ENCODE data around the gene ZNF140.

Gene ZNF140

DNA sequence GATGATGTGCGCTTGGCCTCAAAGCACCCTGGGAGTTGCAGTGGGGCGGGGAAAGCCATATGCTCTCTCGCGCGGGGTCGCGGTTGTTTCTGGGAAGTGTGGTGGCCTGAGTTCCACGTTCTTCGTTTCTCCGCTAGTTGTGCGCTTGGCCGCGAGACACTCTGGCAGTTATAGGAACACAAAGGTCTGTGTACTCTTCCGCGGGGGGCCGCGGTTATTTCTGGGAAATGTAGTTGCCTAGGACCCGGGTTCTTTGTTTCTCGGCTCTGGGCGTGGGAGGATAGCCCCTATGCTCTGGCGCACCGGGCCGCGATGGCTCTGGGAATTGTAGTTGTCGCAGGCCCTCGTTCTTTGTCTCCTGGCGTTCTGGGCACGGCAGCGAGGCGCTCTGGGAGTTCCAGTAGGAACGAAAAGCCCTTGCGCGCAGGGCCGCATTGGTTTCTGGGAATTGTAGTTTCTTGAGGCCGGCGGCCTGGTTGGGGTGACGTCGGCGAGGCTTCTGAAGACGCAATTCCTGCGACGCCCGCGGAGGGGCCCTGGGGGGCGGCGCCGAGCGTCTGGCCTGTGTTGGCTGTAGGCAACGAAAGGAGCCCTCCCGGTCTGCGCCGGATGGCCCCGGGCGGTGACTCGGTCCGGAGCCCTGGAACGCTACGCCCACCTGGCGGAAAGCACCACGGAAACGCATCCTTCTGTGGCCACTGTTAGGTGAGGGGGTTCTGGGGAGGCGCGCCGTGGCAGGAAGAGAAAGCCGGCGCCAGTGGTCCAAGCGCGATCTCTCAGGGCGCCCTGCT is at the start of gene ZNF140:
Gene ZNF140 (plus strand): TSS at position 556 of the 791 bp plus-strand sequence. CDS start 398 bp downstream, outside the sequence.
- peak; percentile 86 for DNase-seq (ENCODE audit: low read depth)

DNA sequence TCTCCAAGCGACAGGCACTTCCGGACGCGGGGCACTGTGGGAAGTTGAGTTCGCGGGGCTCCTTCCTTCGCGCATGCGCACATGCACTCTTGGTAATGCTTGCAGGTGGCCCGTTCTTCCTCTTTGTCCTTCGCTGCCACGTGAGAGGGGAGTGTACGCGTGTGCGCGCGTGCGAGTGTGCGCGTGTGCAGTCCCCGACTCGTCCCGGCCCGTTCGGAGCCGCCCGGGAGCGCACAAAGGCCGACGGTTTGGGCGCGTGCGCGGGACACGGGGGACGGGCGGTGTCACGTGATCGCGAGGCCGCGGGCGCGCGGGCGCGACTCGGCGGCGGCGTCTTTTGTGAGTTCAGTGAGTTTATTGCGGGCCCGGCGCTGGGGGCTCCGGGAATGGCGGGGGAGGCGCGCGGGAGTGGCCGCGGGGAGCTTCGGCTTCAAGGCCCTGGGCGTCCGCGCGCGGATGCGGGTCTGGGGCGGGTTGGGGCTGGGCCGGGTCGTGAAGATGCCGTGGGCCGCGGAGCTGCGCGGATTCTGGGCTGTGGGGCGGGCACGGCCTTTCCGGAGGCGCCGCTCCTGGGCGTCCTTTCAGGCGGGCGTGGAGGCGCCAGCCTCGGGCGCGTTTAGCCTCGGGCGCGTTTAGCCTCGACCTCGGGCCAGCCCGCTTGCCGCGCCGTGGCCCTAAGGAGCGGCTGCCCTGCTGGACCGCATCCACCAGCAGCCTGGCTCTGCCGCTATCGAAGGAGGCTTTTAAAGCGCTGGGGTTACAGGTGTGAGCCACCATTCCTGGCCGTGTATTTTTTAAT is 43.3 kb upstream of the ZNF140 start, which contains the start of gene ZNF84:
Gene ZNF84 (plus strand): TSS at position 303 of the 799 bp plus-strand sequence. CDS start 3,959 bp downstream, outside the sequence.
- peak; percentile 90 for DNase-seq (ENCODE audit: low read depth)

DNA sequence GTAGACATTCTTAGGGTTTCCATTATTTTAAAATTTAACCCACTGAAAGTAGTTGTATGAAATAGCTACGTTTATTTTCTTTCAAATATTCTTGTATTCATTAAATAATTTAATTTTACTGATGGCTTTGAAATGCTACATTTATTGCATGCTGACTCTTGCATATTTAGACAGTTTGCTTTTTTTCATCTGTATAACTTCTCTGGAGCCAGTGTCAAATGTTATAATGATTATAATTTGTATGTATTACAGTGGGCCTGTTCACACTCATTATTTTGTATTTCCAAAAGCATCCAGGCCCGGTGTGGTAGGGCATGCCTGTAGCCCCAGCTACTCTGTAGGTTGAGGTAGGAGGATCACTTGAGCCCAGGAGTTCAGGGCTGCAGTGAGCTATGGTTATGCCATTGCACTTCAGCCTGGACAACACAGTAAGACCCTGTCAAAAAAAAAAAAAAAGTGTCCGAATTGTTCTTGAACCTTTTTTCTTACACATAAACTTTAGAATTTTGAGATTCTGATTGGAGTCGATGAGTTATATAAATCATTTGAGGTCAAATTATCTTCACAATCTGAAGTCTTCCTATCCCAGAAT is 42.5 kb upstream of the ZNF140 start:
- no peak for DNase-seq (ENCODE audit: low read depth)

DNA sequence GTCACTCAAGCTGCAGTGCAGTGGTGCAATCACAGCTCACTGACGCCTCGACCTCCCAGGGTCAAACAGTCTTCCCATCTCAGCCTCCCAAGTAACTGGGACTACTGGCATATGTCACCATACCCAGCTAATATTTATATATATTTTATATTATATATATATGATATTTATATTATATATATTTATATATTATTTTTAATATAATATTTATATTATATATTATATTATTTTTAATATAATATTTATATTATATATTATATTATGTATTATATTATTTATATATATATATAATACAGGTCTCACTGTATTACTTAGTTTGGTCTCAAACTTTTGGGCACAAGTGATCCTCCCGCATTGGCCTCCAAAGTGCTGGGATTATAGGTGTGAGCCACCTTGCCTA is 34.0 kb upstream of the ZNF140 start:
- no peak for DNase-seq (ENCODE audit: low read depth)

GRCh38 chr12:133057446-133057845 is 23.3 kb upstream of the ZNF140 start:
- DNase-seq (ENCODE audit: low read depth), result no peak

GRCh38 chr12:133058203-133059113 is 22.3 kb upstream of the ZNF140 start:
- DNase-seq (ENCODE audit: low read depth), result no peak

DNA sequence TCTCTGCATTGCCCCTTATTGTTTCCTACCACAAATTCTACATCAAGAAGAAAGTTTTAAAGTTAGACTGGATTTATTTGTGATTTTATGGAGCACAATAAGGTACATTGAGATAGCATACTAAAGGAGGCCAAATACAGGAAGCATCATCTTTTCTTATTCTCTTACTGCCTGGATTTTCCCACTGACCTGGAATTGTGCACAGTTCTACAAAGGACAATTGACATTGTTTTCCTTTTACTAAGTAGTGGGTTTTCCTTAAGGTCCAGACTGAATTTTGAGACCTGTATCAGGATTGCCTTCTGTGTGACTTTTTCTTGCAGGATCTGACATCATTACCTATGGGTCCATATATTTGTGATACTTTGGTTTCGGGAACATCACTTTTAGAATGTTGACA is 18.8 kb upstream of the ZNF140 start:
- no peak for DNase-seq (ENCODE audit: low read depth)

GRCh38 chr12:133063556-133063955 is 17.2 kb upstream of the ZNF140 start:
- DNase-seq (ENCODE audit: low read depth), result no peak

GRCh38 chr12:133073836-133074235 is 6.9 kb upstream of the ZNF140 start:
- DNase-seq (ENCODE audit: low read depth), result no peak

- DNase-seq (ENCODE audit: low read depth), result peak; percentile 99
Measured at GRCh38 chr12:133080026-133080367, 726 bp upstream of the ZNF140 start.

GRCh38 chr12:133081159-133081780 is 547 bp downstream of the ZNF140 start:
- DNase-seq (ENCODE audit: low read depth), result no peak

DNA sequence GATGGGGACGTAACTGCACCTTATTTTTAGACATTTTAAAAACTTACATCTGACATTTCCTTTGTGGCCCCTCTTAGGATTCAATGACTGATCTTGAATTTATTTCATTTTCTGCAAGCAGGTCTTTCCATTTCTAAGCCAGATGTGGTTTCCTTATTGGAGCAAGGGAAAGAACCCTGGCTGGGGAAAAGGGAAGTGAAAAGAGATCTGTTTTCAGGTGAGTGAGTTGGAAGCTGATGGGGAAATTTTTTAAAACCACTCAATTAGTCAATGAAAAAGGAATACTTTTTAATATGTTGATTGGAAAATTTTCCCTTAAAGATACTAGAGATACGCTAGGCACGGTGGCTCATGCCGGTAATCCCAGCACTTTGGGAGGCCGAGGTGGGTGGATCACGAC is 2.6 kb downstream of the ZNF140 start:
- DNase-seq (ENCODE audit: low read depth), result no peak

- no peak for DNase-seq (ENCODE audit: low read depth)
Measured at GRCh38 chr12:133105620-133106019, 24.9 kb downstream of the ZNF140 start.

- no peak for DNase-seq (ENCODE audit: low read depth)
Measured at GRCh38 chr12:133106253-133106652, 25.5 kb downstream of the ZNF140 start.

DNA sequence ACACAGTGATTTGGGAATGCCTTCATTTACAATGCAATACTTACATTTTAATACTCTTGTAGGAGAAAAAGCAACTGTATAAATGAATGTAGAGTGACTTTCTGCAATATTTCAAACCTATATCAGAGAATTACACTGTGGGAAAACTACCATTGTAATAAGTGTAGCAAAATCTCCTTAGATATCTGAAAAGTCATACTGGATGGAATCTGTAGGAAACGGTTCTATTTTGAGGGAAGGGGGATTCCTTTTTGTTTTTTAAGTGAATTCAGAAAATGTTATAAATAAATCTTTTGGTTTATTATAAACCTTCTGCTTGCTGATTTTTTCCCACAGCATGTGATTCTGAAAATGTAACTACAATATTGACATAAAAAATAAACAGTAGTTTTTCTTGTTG is 26.4 kb downstream of the ZNF140 start:
- DNase-seq (ENCODE audit: low read depth), result no peak

- no peak for DNase-seq (ENCODE audit: low read depth)
Measured at GRCh38 chr12:133108150-133108549, 27.4 kb downstream of the ZNF140 start.

GRCh38 chr12:133120385-133121191 is 39.9 kb downstream of the ZNF140 start:
- no peak for DNase-seq (ENCODE audit: low read depth)

DNA sequence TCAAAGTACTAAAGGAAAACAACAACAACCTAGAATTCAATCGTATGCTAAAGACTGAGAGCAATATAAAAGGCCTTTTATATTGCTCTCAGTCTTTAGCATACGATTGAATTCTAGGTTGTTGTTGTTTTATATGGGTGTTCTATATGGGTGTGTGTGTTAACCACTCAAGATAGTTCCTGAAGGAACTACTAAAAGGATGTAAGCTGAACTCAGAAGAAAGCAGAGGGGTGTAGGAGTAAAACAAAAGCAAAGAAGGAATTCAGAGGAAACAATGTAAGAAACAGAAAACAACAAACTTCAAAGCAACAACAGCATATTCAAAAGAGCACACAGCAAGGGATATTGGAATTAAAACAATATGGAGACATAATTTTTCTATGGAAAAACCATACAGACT is 44.0 kb downstream of the ZNF140 start:
- no peak for DNase-seq (ENCODE audit: low read depth)

GRCh38 chr12:133129368-133130037 is 48.8 kb downstream of the ZNF140 start:
- DNase-seq (ENCODE audit: low read depth), result no peak
